ENCODE data around the gene HS6ST1. TPM values are rescaled to one million over a fixed set of nuclear protein-coding genes. Genes with fewer than 3 reads are reported as not detected.

HS6ST1 gene
- total RNA-seq, 1 experiment from 2014 or later: 22.0 TPM

GRCh38 chr2:128315829-128316776, 2.6 kb downstream of the HS6ST1 start:
- H3K4me1 ChIP-seq (ENCODE audit: control insufficient read depth, insufficient read depth, low read length): peaks cover 7% of the 10 kb centered on the region
- POLR2A ChIA-PET: no interaction called here
- no peak overlapping the region for H3K27ac ChIP-seq (ENCODE audit: low read length)
- H3K27me3 ChIP-seq (ENCODE audit: control insufficient read depth, insufficient read depth, low read length): no peaks in the 10 kb centered on the region
- TF ChIP-seq SIN3A (IDR thresholded peaks at IDR 0.05; ENCODE audit: borderline replicate concordance, insufficient read depth, low read depth, low read length) (no peak), POLR2AphosphoS5 (IDR thresholded peaks at IDR 0.05; ENCODE audit: low read depth, low read length) (no peak)
- peak overlapping the region in 1 of 2 experiments; percentile 53; a peak in 1 of 4 replicates for H3K4me3 ChIP-seq (ENCODE audit: low read depth in 2 of 2, low read length in 2 of 2)
- no peaks in the 10 kb centered on the region for H3K9me3 ChIP-seq (ENCODE audit: control insufficient read depth, insufficient read depth, low read depth, low read length)
- TSS peak; percentile 28 for BruUV-seq (replicated peaks)
- intact Hi-C loops (cut with micrococcal nuclease; ENCODE audit: unreplicated experiment) (loop anchor here (5.0 kb wide), 1 partner anchor 84 kb away; no protein-coding TSS in a partner anchor), in situ Hi-C loops (cut with HindIII; ENCODE audit: low pct_unique_long_range_greater_than_20kb, low sequenced_read_pairs) (no loop called here)
- ATAC-seq (no peak), DNase-seq (ENCODE audit: low read depth, low spot score) (no peak)
- no peaks in the 10 kb centered on the region; the same call in 1 of the 2 replicates for H3K36me3 ChIP-seq (ENCODE audit: control insufficient read depth, insufficient read depth, low read length)
- CTCF ChIA-PET: no interaction called here

- intact Hi-C loops (cut with micrococcal nuclease; ENCODE audit: unreplicated experiment): loop anchor here (5.0 kb wide), 1 partner anchor 83 kb away; no protein-coding TSS in a partner anchor
- Histone ChIP-seq H3K27me3 (ENCODE audit: control insufficient read depth, insufficient read depth, low read length) (no peaks in the 10 kb centered on the region), H3K4me1 (ENCODE audit: control insufficient read depth, insufficient read depth, low read length) (peaks cover 7% of the 10 kb centered on the region), H3K4me3 (ENCODE audit: low read depth in 2 of 2, low read length in 2 of 2) (no peak overlapping the region), H3K27ac (ENCODE audit: low read length) (no peak overlapping the region), H3K9me3 (ENCODE audit: control insufficient read depth, insufficient read depth, low read depth, low read length) (no peaks in the 10 kb centered on the region), H3K36me3 (ENCODE audit: control insufficient read depth, insufficient read depth, low read length) (no peaks in the 10 kb centered on the region; the same call in 1 of the 2 replicates)
- ATAC-seq (no peak), DNase-seq (ENCODE audit: low read depth, low spot score) (no peak)
- TF ChIP-seq CTCF (IDR thresholded peaks at IDR 0.05): no peak
- TF ChIP-seq TCF7L2 (IDR thresholded peaks at IDR 0.05; ENCODE audit: low read depth, low read length): no peak
- no peak for TF ChIP-seq POLR2AphosphoS5 (IDR thresholded peaks at IDR 0.05; ENCODE audit: low read depth, low read length)
- TF ChIP-seq SIN3A (IDR thresholded peaks at IDR 0.05; ENCODE audit: borderline replicate concordance, insufficient read depth, low read depth, low read length): no peak
- TF ChIP-seq REST (IDR thresholded peaks at IDR 0.05; ENCODE audit: insufficient read depth in 1 of 2, low read depth in 2 of 2, low read length in 1 of 2): no peak
- BruUV-seq (replicated peaks): no TSS peak
- CTCF ChIA-PET: no interaction called here
- POLR2A ChIA-PET: no interaction called here
- in situ Hi-C loops (cut with HindIII; ENCODE audit: low pct_unique_long_range_greater_than_20kb, low sequenced_read_pairs): no loop called here
These were observed 3.4 kb downstream of the HS6ST1 start for GRCh38 chr2:128315122-128315828.

Measured in Panc1 (cell line).